Activated CD8-positive, alpha-beta T cell treated with anti-CD3 and anti-CD28 coated beads for 36 hours (primary cell): ENCODE results near the gene TEX38. TPM values are rescaled to one million over a fixed set of nuclear protein-coding genes. Genes with fewer than 3 reads are reported as not detected.
"Not testable (repeated sequence)": the region's sequence is repeated elsewhere in the genome, so short reads cannot be mapped to it uniquely, and the experiment has no call there.

Source experiments
- ATAC-seq: fragments of 200-7000 bp; cut with Tn5 transposase; one replicate; pipeline ENCODE4 v1.10.0; 2021; ENCODE audit warnings: mild to moderate bottlenecking, moderate library complexity
- CTCF ChIA-PET: fragments of 350-600 bp; sonication (Branson Sonifier 250); formaldehyde crosslinking; loops from one replicate; lab custom pipeline; 2021; ENCODE audit warnings: antibody characterized with exemption; lab: Charles Lee
- POLR2A ChIA-PET: fragments of 350-600 bp; sonication (Branson Sonifier 250); formaldehyde crosslinking; loops from one replicate; lab custom pipeline; 2021; ENCODE audit warnings: antibody characterized with exemption; lab: Charles Lee
- DNase-seq: peaks from one replicate; pipeline ENCODE4 v3.0.0-alpha.2; 2020
- H3K27ac Mint-ChIP-seq: one replicate; pipeline ENCODE4 v1.8.0; 2021; ENCODE audit warnings: mild to moderate bottlenecking, mixed read lengths
- H3K27me3 Mint-ChIP-seq: one replicate; pipeline ENCODE4 v1.8.0; 2021; ENCODE audit warnings: mixed read lengths
- H3K36me3 Mint-ChIP-seq: one replicate; pipeline ENCODE4 v1.8.0; 2021; ENCODE audit warnings: low read depth, mixed read lengths
- H3K4me1 Mint-ChIP-seq: one replicate; pipeline ENCODE4 v1.8.0; 2021; ENCODE audit warnings: low read depth, mixed read lengths
- H3K4me3 Mint-ChIP-seq: one replicate; pipeline ENCODE4 v1.8.0; 2021; ENCODE audit warnings: mild to moderate bottlenecking, moderate library complexity, mixed read lengths
- H3K9me3 Mint-ChIP-seq: one replicate; pipeline ENCODE4 v1.8.0; 2021; ENCODE audit warnings: mixed read lengths
- intact Hi-C: fragments of 100-400 bp; cut with micrococcal nuclease; formaldehyde crosslinking; loops from one replicate; pipeline ENCODE4 v1.10.0; 2022
- total RNA-seq, 2 experiments: library from RNA; stranded (reverse); gene quantifications; one replicate each; pipeline ENCODE4 v1.2.3, GENCODE V29; 2021
- TF ChIP-seq, protein P1 (sequence below): fragments of 200-600 bp; IDR thresholded peaks from one replicate; pipeline ENCODE4 v1.8.0; 2022; ENCODE audit warnings: antibody characterized with exemption, mild to moderate bottlenecking

Gene TEX38
- total RNA-seq, 2 experiments from 2014 or later = not detected

DNA sequence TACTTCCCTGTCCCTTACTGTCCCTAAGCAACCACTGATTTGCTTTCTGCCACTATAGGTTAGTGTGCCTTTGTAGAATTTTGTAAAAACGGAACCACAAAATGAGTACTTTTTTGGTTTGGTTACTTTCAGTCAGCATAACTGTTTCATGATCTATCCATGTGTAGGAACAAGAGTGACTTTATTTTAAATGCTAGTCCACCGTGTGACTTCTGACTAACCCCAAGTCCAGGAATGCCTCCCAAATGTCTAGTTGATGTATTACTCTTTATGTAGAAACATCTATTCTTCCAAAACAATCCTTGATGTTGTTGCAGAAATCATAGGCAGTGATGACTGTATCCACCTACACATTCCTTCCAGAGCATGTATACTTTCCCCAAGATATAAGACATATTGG is 24.8 kb upstream of the TEX38 start:
- Mint-ChIP-seq H3K36me3 (peaks cover 39% of the 10 kb centered on the region), H3K4me3 (no peak overlapping the region), H3K9me3 (peaks cover 5% of the 10 kb centered on the region), H3K27me3 (no peaks in the 10 kb centered on the region), H3K4me1 (peaks cover 2% of the 10 kb centered on the region), H3K27ac (no peak overlapping the region)
- CTCF ChIA-PET = no interaction called here
- POLR2A ChIA-PET = interaction anchor here (1.0 kb wide), 1 partner anchor 9 kb away, joined by 3 read pairs; no protein-coding TSS in a partner anchor
- intact Hi-C loops = no loop called here
- no peak for ATAC-seq
- no peak for DNase-seq
- TF ChIP-seq, protein P1, sequence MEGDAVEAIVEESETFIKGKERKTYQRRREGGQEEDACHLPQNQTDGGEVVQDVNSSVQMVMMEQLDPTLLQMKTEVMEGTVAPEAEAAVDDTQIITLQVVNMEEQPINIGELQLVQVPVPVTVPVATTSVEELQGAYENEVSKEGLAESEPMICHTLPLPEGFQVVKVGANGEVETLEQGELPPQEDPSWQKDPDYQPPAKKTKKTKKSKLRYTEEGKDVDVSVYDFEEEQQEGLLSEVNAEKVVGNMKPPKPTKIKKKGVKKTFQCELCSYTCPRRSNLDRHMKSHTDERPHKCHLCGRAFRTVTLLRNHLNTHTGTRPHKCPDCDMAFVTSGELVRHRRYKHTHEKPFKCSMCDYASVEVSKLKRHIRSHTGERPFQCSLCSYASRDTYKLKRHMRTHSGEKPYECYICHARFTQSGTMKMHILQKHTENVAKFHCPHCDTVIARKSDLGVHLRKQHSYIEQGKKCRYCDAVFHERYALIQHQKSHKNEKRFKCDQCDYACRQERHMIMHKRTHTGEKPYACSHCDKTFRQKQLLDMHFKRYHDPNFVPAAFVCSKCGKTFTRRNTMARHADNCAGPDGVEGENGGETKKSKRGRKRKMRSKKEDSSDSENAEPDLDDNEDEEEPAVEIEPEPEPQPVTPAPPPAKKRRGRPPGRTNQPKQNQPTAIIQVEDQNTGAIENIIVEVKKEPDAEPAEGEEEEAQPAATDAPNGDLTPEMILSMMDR = no peak

- ChIA-PET POLR2A (interaction anchor here (0.9 to 1.0 kb wide), 2 partner anchors 8 to 20 kb away, joined by 3 read pairs; no protein-coding TSS in a partner anchor), CTCF (no interaction called here)
- Mint-ChIP-seq H3K27me3 (no peaks in the 10 kb centered on the region), H3K4me3 (no peak overlapping the region), H3K9me3 (peaks cover 6% of the 10 kb centered on the region), H3K4me1 (peaks cover 2% of the 10 kb centered on the region), H3K36me3 (peaks cover 41% of the 10 kb centered on the region), H3K27ac (no peak overlapping the region)
- TF ChIP-seq, protein P1 = no peak
- DNase-seq (no peak), ATAC-seq (no peak)
- intact Hi-C loops = no loop called here
Measured at GRCh38 chr1:46647611-46648010, 24.0 kb upstream of the TEX38 start.

- Mint-ChIP-seq H3K27me3 (no peaks in the 10 kb centered on the region), H3K4me1 (peaks cover 12% of the 10 kb centered on the region), H3K4me3 (no peak overlapping the region), H3K36me3 (peaks cover 54% of the 10 kb centered on the region), H3K9me3 (peaks cover 8% of the 10 kb centered on the region), H3K27ac (no peak overlapping the region)
- CTCF ChIA-PET = no interaction called here
- TF ChIP-seq, protein P1 = no peak
- ATAC-seq (no peak), DNase-seq (no peak)
- intact Hi-C loops = no loop called here
- POLR2A ChIA-PET = no interaction called here
Measured at GRCh38 chr1:46649764-46650163, 21.9 kb upstream of the TEX38 start.

DNA sequence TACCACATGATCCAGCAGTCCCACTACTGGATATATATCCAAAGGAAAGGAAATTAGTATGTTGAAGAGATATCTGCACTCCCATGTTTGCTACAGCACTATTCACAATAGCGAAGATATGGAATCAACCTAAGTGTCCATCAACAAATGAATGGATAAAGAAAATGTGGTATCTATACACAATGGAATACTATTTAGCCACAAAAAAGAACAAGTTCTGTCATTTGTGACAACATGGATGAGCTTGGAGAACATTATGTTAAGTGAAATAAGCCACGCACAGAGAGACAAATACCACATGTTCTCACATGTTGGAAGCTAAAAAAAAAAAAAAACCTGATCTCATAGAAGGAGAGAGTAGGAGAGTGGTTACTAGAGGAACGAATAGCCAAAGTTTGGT is 21.2 kb upstream of the TEX38 start:
- intact Hi-C loops = no loop called here
- ATAC-seq = no peak
- Mint-ChIP-seq H3K27me3 (no peaks in the 10 kb centered on the region), H3K36me3 (peaks cover 59% of the 10 kb centered on the region), H3K4me3 (no peak overlapping the region), H3K4me1 (peaks cover 12% of the 10 kb centered on the region), H3K27ac (no peak overlapping the region), H3K9me3 (peaks cover 11% of the 10 kb centered on the region)
- TF ChIP-seq, protein P1 = no peak
- DNase-seq = no peak
- POLR2A ChIA-PET = no interaction called here
- CTCF ChIA-PET = no interaction called here

GRCh38 chr1:46651152-46651551 is 20.5 kb upstream of the TEX38 start:
- Mint-ChIP-seq H3K36me3 (peaks cover 66% of the 10 kb centered on the region), H3K4me1 (peaks cover 12% of the 10 kb centered on the region), H3K9me3 (peaks cover 11% of the 10 kb centered on the region)
- H3K27ac Mint-ChIP-seq, intact Hi-C loops, H3K4me3 Mint-ChIP-seq, ATAC-seq, POLR2A ChIA-PET, DNase-seq, H3K27me3 Mint-ChIP-seq: not testable (repeated sequence)
- CTCF ChIA-PET = interaction anchor here (1.3 kb wide), 1 partner anchor 10 kb away, joined by 4 read pairs; no protein-coding TSS in a partner anchor
